ENCODE results near the gene AMBRA1.

- TF ChIP-seq, protein P1, sequence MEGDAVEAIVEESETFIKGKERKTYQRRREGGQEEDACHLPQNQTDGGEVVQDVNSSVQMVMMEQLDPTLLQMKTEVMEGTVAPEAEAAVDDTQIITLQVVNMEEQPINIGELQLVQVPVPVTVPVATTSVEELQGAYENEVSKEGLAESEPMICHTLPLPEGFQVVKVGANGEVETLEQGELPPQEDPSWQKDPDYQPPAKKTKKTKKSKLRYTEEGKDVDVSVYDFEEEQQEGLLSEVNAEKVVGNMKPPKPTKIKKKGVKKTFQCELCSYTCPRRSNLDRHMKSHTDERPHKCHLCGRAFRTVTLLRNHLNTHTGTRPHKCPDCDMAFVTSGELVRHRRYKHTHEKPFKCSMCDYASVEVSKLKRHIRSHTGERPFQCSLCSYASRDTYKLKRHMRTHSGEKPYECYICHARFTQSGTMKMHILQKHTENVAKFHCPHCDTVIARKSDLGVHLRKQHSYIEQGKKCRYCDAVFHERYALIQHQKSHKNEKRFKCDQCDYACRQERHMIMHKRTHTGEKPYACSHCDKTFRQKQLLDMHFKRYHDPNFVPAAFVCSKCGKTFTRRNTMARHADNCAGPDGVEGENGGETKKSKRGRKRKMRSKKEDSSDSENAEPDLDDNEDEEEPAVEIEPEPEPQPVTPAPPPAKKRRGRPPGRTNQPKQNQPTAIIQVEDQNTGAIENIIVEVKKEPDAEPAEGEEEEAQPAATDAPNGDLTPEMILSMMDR (IDR thresholded peaks at IDR 0.05), result no peak
- TF ChIP-seq POLR2A (IDR thresholded peaks at IDR 0.05), result no peak
Observed at GRCh38 chr11:46364791-46365190, 229.0 kb downstream of the AMBRA1 start.
